WI38 (cell line): ENCODE data around the gene USH2A.

ENCODE experiments used
- H3K4me3 ChIP-seq: 2 replicates; pipeline ENCODE4 v1.5.1; 2011; ENCODE audit warnings: low read depth, mild to moderate bottlenecking, control low read depth, low read length
- CTCF ChIP-seq: IDR thresholded peaks from 2 replicates; pipeline ENCODE4 v1.5.1; 2012; ENCODE audit warnings: low read depth, mild to moderate bottlenecking, control low read depth, low read length

USH2A gene

DNA sequence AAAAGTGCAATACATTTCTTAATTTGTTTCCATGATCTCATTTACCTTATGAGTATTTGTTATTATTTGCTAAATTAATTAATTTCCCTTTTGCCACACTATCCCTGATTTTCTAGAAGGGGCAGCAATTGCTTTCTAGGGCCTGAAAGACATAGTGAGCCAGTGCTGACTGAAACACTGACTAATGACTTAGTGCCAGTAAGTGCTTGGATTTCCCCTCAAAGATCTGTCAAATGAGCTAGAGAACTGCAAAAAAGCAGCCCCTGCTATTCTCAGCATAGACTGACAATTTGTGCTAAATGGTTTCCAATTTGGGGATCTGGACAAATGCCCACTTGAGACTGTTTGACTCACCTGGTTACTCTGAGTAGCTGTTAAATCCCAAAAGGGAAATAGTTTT, 35.6 kb upstream of the USH2A start:
- TF ChIP-seq CTCF: no peak
- H3K4me3 ChIP-seq: no peak overlapping the region

DNA sequence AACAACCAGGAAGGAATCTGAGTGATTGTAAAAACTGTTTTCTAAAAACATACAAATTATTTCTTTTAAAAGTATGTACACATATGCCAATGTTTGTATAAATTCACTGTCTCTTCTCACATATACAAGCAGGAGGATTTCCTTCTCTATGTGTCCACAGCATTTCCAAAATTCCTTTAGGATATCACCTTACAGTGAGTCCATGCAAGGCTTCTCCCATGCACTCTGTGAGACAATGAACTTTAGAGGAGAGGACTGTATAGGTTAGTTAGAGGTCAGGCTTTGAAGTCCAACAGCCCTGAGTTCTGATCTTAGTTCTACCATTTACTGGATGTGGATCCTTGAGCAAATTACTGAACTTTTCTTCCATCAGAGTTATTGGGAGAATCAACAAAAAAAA, 34.1 kb upstream of the USH2A start:
- no peak for TF ChIP-seq CTCF
- H3K4me3 ChIP-seq: no peak overlapping the region

DNA sequence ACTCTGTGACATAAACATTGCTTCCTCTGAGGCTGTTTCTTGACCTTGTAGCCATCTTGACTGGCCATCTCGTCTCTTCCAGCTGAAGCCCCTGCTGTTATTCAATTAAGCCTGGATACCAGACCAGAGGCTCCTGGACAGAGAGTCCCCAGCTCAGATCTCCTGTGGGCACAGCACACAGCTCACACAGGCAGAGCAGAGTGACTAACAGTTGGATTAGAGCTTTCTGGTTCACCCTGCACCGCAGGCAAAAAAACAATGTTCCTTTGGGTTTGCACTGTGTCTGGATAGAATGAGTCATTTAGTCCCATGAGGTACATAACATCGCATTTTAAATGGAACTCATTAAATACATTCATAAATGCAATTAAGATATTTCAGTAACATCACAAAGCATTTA, 33.4 kb upstream of the USH2A start:
- TF ChIP-seq CTCF: no peak

GRCh38 chr1:216453777-216454176, 30.5 kb upstream of the USH2A start:
- no peak for TF ChIP-seq CTCF
- no peak overlapping the region for H3K4me3 ChIP-seq

More for the DNA sequence above, 33.4 kb upstream of the USH2A start:
- no peak overlapping the region for H3K4me3 ChIP-seq

GRCh38 chr1:216450227-216450626, 27.0 kb upstream of the USH2A start:
- H3K4me3 ChIP-seq: no peak overlapping the region
- no peak for TF ChIP-seq CTCF

GRCh38 chr1:216448011-216448510, 24.8 kb upstream of the USH2A start:
- no peak overlapping the region for H3K4me3 ChIP-seq
- no peak for TF ChIP-seq CTCF

DNA sequence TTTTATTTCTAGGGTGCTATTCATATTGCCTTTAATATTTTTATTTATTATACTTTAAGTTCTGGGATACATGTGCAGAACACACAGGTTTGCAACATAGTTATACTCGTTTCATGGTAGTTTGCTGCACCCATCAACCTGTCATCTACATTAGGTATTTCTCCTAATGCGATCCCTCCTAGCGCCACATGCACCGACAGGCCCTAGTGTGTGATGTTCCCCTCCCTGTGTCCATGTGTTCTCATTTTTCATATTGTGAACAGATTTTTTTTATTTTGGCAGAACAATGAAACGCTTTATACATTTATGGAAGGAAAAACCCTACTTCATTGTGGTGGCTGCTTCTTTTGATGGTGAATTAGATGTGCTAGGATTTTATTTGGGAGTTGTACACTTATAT, 14.4 kb upstream of the USH2A start:
- no peak for TF ChIP-seq CTCF
- H3K4me3 ChIP-seq: no peak overlapping the region
